ENCODE data around the gene PLIN4.

Gene PLIN4

DNA sequence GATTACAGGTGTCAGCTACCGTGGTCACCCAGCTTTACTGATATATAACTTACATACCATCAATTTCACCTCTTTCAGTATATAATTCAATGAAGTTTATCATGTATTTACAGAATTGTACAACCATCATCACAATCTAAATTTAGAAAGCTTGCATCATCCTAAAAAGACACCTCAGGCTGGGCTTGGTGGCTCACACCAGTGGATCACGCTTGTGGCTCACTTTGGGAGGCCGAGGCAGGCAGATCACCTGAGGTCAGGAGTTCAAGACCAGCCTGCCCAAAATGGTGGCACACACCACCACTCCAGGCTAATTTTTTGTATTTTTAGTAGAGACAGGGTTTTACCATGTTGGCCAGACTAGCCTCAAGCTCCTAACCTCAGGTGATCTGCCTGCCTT is 50.5 kb downstream of the PLIN4 start:
- H3K27me3 ChIP-seq (ENCODE audit: control insufficient read depth, insufficient read depth, low read length) = no peaks in the 10 kb centered on the region
- no peak overlapping the region for H3K27ac ChIP-seq (ENCODE audit: low read length)
- H3K9ac ChIP-seq (ENCODE audit: low read length) = no peak overlapping the region
- H3K4me3 ChIP-seq (ENCODE audit: low read length) = no peak overlapping the region
- no peaks in the 10 kb centered on the region for H3K36me3 ChIP-seq (ENCODE audit: control insufficient read depth, low read depth, low read length)
- H3K4me1 ChIP-seq (ENCODE audit: control insufficient read depth, low read depth, low read length) = no peaks in the 10 kb centered on the region
- no peaks in the 10 kb centered on the region for H3K9me3 ChIP-seq (ENCODE audit: control insufficient read depth, low read depth, low read length)

DNA sequence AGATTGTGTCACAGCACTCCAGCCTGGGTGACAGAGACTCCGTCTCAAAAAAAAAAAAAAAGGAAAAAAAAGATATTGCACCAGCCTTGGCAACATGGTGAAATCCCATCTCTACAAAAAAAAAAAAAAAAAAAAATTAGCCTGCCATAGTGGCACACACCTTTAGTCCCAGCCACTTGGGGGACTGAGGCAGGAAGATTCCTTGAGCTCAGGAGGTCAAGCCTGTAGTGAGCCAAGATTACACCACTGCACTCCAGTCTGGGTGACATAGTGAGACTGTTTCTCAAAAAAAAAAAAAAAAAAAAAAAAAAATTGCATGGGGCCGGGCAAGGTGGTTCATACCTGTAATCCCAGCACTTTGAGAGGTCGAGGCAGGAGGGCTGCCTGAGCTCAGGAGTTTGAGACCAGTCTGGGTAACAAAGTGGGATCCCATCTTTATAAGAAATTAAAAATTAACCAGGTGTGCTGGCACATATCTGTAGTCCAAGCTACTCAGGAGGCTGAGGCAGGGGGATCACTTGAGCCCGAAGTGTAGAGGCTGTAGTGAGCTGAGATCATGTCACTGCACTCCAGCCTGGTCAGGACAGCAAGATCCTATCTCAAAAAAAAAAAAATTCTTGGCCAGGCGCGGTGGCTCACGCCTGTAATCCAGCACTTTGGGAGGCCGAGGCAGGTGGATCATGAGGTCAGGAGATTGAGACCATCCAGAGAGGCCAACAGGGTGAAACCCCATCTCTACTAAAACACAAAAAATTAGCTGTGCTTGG is 53.3 kb downstream of the PLIN4 start:
- Histone ChIP-seq H3K27ac (ENCODE audit: low read length) (no peak overlapping the region), H3K27me3 (ENCODE audit: control insufficient read depth, insufficient read depth, low read length) (no peaks in the 10 kb centered on the region), H3K4me1 (ENCODE audit: control insufficient read depth, low read depth, low read length) (no peaks in the 10 kb centered on the region), H3K9ac (ENCODE audit: low read length) (no peak overlapping the region), H3K9me3 (ENCODE audit: control insufficient read depth, low read depth, low read length) (no peaks in the 10 kb centered on the region), H3K36me3 (ENCODE audit: control insufficient read depth, low read depth, low read length) (no peaks in the 10 kb centered on the region), H3K4me3 (ENCODE audit: low read length) (no peak overlapping the region)

DNA sequence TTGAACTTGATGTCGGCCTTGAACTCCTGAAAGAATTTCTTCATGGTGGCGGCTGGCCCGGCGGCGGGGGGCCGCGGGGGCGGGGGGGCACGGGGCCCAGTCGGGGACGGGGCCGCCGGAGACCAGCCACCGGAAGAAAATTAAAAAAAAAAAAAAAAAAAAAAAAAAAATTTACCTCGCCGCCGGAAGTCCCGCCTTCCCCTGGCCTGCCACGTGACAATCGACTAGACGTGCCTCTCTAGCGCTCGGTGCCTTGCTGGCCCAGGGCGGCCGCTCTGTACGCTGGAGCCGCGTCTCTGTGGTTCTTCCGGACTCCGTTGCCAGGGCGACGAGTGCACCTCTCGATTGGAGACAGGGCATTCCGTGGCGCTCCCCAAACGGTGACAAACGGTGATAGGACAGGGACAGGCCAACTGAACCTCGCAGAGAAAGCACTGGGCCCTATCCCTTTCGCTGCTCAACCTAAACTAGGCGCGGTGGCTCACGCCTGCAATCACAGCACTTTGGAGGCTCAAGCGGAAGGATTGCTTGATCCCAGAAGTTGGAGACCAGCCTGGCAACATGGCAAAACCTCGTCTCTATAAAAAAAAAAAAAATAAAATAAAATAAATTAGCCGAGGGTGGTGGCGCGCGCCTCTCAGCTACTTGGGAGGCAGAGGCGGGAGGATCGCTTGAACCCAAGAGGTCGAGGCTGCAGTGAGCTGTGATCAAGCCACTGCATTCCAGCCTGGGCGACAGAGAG is 60.5 kb downstream of the PLIN4 start, which contains the start of gene UBXN6:
Gene UBXN6, minus strand, starts transcription at position 141 of the 742 bp plus-strand sequence. Its CDS starts 97 bp downstream, at position 44.
- no peaks in the 10 kb centered on the region for H3K9me3 ChIP-seq (ENCODE audit: control insufficient read depth, low read depth, low read length)
- H3K4me1 ChIP-seq (ENCODE audit: control insufficient read depth, low read depth, low read length) = no peaks in the 10 kb centered on the region
- H3K36me3 ChIP-seq (ENCODE audit: control insufficient read depth, low read depth, low read length) = no peaks in the 10 kb centered on the region
- no peak within 1 kb of the TSS for H3K27ac ChIP-seq (ENCODE audit: low read length)
- peak within 1 kb of the TSS; percentile 55 for H3K9ac ChIP-seq (ENCODE audit: low read length)
- H3K27me3 ChIP-seq (ENCODE audit: control insufficient read depth, insufficient read depth, low read length) = no peaks in the 10 kb centered on the region
- peak within 1 kb of the TSS; percentile 85 for H3K4me3 ChIP-seq (ENCODE audit: low read length)

DNA sequence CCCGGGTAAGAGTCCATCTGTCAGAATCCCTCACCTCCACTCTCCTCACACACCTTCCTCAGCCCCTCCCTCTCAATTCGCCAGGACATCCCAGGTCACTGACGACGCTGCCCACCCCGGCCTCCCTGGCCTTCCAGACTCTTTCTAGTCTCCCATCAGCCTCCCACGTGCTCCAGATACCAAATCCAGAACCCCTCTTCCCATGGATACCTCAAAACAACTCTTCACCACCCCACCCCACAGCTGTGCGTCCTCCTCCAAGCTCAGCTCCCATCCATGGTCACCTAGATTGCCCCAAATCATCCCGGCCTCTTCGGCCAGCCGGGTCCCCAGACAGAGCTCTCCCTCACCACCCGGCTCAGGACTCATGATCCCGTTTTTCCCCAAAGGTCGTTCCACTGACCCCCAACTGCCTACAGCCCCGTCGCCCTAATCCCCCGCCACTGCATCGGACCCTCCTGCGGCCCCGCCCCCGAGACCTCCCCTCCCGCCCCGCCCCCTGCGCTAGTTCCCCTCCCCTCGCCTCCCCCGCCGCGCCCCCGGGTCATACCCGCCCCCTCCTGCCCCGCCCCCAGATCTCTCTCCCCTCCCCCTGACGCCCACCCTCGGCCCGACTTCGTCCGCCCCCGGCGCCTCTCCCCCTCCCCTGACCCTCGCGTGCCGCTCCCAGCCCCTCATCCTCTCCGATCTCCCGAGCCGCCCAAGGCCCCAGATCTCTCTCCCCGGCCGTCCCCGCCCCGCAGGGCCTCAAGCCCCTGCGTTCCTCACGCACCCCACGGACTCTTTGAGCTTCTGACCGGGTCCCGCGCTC is 61.2 kb downstream of the PLIN4 start:
- Histone ChIP-seq H3K4me1 (ENCODE audit: control insufficient read depth, low read depth, low read length) (no peaks in the 10 kb centered on the region), H3K4me3 (ENCODE audit: low read length) (peak overlapping the region; percentile 85), H3K27me3 (ENCODE audit: control insufficient read depth, insufficient read depth, low read length) (no peaks in the 10 kb centered on the region), H3K27ac (ENCODE audit: low read length) (no peak overlapping the region), H3K36me3 (ENCODE audit: control insufficient read depth, low read depth, low read length) (peaks cover 1% of the 10 kb centered on the region), H3K9me3 (ENCODE audit: control insufficient read depth, low read depth, low read length) (no peaks in the 10 kb centered on the region), H3K9ac (ENCODE audit: low read length) (peak overlapping the region; percentile 55)

DNA sequence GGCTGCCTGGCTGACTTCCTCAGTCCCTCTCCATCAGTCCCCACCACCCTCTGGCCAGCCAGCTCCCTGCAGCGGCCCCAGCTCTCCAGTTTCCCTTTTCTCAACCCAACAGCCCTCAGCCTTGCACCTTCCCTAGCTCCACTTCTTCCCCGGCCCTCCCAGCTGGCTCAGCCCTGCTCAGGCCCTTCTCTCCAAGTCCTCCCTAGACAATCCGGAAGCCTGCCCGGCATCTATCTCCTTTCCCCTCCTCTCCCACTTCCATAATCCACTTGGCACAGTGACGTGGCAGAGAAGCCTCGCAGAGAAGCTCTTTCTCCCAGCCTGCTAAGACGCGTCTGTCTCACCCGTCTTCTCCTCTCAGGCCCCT is 61.8 kb downstream of the PLIN4 start:
- H3K27ac ChIP-seq (ENCODE audit: low read length) = no peak overlapping the region
- H3K27me3 ChIP-seq (ENCODE audit: control insufficient read depth, insufficient read depth, low read length) = no peaks in the 10 kb centered on the region
- H3K9me3 ChIP-seq (ENCODE audit: control insufficient read depth, low read depth, low read length) = no peaks in the 10 kb centered on the region
- H3K4me3 ChIP-seq (ENCODE audit: low read length) = peak overlapping the region; percentile 85
- peaks cover 5% of the 10 kb centered on the region for H3K36me3 ChIP-seq (ENCODE audit: control insufficient read depth, low read depth, low read length)
- no peaks in the 10 kb centered on the region for H3K4me1 ChIP-seq (ENCODE audit: control insufficient read depth, low read depth, low read length)
- peak overlapping the region; percentile 55 for H3K9ac ChIP-seq (ENCODE audit: low read length)

DNA sequence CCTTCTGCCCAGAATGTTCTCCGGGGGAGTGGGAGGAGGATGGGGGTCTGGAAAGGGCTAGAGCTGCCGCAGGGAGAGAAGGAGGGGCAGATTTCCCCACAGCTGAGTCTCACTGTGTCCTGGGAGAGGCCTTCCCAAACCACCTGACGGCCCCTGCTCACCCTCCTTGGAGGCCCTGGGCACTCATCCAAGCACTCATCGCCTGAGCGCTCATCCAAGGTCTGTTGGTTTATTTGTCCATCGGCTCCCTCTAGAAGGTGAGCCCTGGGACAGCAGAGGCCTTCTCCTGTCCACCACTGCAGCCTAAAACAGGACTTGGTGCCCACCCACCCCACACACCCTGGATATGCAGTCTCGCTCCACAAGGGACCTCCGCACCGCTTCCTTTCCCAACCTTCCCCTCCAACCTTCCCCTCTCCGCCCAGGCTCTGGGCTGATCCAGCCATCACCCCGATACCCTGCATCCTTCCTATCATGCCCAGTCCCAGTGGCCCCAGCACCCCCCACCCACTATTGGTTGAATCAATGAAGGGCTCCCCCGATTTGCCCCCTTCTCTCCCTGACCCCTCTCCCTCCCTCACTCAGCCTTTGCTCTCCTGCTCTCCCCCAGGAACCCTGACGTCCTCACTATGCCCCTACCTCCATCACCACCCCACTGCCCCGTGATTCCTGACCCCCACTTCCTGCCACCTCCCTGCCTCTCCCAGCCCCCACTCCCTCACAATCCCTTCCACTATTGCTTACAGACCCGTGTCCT is 62.4 kb downstream of the PLIN4 start:
- H3K27me3 ChIP-seq (ENCODE audit: control insufficient read depth, insufficient read depth, low read length) = no peaks in the 10 kb centered on the region
- H3K4me1 ChIP-seq (ENCODE audit: control insufficient read depth, low read depth, low read length) = no peaks in the 10 kb centered on the region
- no peak overlapping the region for H3K27ac ChIP-seq (ENCODE audit: low read length)
- no peaks in the 10 kb centered on the region for H3K9me3 ChIP-seq (ENCODE audit: control insufficient read depth, low read depth, low read length)
- no peak overlapping the region for H3K9ac ChIP-seq (ENCODE audit: low read length)
- peak overlapping the region; percentile 85 for H3K4me3 ChIP-seq (ENCODE audit: low read length)
- peaks cover 5% of the 10 kb centered on the region for H3K36me3 ChIP-seq (ENCODE audit: control insufficient read depth, low read depth, low read length)

DNA sequence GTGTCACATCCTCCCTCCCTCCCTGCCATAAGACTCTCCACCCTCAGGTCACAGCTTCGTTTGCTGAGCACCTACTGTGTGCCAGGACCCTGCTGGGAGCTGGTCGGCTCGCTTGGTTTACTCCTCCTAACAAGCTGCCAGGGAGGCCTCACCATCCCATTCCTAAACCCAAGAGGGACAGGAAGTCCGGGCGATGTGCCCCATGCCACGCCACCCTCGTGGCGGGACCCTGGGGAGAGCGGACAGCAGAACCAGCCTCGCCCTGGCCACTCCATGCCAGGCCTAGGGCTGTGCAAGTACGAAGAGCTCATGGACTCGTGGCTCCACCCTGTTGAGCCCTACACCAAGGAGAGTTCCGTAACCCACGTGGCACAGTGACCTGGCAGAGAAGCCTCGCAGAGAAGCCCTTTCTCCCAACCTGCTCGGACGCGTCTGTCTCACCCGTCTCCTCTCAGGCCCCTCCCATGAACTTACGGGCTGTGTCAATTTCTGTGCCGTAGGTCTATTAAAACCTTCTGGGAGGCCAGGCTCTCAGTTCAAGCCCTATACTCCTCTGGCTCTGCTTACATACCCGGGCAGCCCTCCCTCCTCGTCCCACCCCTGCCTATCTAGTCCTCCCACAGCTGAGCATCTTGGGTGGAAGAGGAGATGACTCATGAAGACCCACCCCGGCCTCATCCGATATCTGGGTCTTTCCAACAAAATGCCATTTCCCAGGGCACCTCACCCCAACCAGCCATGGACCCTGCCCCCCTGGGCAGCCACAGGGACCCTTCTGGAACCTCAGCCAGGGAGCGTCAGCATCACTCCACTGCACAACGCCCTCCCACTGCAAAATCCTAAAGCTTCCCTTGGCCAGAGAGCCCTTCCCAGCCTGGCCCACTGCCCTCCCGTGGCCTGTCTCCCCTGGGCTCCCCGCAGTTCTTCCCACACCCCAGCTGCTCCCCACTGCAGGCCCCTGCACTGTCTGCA is 63.3 kb downstream of the PLIN4 start:
- no peaks in the 10 kb centered on the region for H3K4me1 ChIP-seq (ENCODE audit: control insufficient read depth, low read depth, low read length)
- no peaks in the 10 kb centered on the region for H3K9me3 ChIP-seq (ENCODE audit: control insufficient read depth, low read depth, low read length)
- no peaks in the 10 kb centered on the region for H3K27me3 ChIP-seq (ENCODE audit: control insufficient read depth, insufficient read depth, low read length)
- H3K4me3 ChIP-seq (ENCODE audit: low read length) = no peak overlapping the region
- no peak overlapping the region for H3K9ac ChIP-seq (ENCODE audit: low read length)
- H3K36me3 ChIP-seq (ENCODE audit: control insufficient read depth, low read depth, low read length) = peaks cover 5% of the 10 kb centered on the region
- no peak overlapping the region for H3K27ac ChIP-seq (ENCODE audit: low read length)

DNA sequence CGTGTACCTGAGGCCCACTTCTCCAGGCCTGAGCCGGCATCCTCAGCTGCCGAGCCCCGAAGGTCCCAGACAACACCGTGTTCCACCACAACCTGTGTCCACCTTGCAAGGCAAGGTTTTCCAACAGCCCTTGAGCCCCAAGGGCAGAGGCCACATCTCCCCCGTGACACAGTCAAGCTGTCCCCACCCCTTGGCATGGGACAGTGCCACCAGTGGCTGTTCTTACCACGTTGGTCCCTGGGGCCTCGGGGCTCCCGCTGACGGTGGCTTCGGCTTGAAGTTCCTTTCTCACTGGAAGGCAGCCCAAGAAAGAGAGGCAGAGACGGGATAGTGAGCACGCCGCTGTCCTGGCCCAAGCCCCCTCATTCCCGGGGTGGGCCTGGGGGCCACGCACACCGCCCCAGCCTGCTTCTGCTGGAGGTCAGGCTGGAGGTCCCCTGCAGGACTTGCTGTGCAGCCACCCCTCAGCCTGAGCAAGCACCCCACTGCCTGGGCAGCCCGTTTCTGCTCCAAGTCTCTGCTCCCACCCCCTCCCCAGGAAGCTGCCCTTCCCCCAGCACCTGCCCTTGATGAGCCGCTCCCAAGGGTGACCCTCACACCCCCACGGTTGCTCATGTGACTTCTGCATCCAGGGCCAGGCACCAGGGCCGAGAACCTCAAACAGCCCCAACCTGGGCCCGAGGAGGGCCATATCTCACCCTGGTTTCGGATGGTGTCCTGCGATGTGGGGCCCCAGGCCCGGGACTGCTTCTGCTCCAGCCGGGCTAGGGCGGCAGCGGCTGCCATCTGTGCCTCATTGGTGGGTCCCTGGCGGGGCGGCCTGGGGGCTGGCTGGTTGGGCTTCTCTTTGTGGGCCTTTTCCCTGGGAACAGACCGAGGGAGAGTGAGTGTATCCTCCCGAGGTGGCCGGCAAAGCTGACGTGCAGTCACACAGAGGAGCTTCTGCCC is 64.8 kb downstream of the PLIN4 start:
- Histone ChIP-seq H3K4me1 (ENCODE audit: control insufficient read depth, low read depth, low read length) (no peaks in the 10 kb centered on the region), H3K27ac (ENCODE audit: low read length) (no peak overlapping the region), H3K4me3 (ENCODE audit: low read length) (no peak overlapping the region), H3K9ac (ENCODE audit: low read length) (no peak overlapping the region), H3K36me3 (ENCODE audit: control insufficient read depth, low read depth, low read length) (peaks cover 5% of the 10 kb centered on the region), H3K9me3 (ENCODE audit: control insufficient read depth, low read depth, low read length) (no peaks in the 10 kb centered on the region), H3K27me3 (ENCODE audit: control insufficient read depth, insufficient read depth, low read length) (no peaks in the 10 kb centered on the region)

DNA sequence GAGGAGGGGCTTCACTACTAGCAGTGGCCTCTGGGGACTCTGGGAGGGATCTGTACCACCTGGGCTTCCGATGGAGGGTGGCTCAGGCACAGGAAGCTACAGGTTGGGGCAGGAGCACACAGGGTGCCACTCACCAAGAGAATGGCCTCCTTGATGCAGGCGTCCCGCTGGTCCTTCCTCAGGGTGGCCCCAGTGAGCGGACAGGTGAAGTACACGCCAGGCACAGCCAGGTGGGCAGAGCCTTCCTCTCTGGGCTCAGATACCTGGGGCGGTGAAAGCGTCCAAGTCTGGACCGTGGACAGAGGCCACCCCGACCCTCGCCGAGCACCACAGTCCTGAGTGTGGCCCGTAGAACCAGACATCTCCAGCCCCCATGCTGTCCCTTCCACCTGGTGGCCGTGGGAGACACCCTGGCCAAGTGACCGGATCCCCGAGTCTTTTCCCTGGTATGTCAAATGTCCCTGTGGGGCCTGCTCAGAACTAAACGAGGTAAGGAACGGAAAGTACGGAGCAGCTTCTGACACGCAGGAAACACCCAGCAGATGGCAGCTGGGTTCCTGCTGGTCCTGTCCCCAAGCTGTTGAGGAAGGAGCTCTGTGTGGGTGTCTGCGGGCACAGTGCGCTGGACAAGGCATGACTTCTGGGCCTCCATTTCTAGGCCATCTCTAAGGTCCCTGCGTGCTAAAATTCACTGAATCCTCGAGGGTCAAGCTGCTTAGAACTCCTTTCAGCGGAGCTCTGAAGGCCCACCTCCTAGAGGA is 65.9 kb downstream of the PLIN4 start:
- Histone ChIP-seq H3K9ac (ENCODE audit: low read length) (no peak overlapping the region), H3K4me1 (ENCODE audit: control insufficient read depth, low read depth, low read length) (no peaks in the 10 kb centered on the region), H3K4me3 (ENCODE audit: low read length) (no peak overlapping the region), H3K9me3 (ENCODE audit: control insufficient read depth, low read depth, low read length) (no peaks in the 10 kb centered on the region), H3K36me3 (ENCODE audit: control insufficient read depth, low read depth, low read length) (peaks cover 9% of the 10 kb centered on the region), H3K27me3 (ENCODE audit: control insufficient read depth, insufficient read depth, low read length) (no peaks in the 10 kb centered on the region), H3K27ac (ENCODE audit: low read length) (no peak overlapping the region)
